Upper lobe of right lung (tissue), 1 donor: ENCODE data around the gene LMAN2. TPM values are rescaled to one million over a fixed set of nuclear protein-coding genes. Genes with fewer than 3 reads are reported as not detected.
A peak's percentile ranks its signal among the peaks of the same experiment; 100 is the strongest.

Experiments used
- ATAC-seq: fragments of 200-7000 bp; cut with Tn5 transposase; one replicate; pipeline ENCODE4 v1.9.1; 2020; ENCODE audit warnings: mild to moderate bottlenecking, moderate library complexity
- DNase-seq: peaks from one replicate; pipeline ENCODE4 v3.0.0-alpha.2; 2020
- H3K27ac ChIP-seq: fragments of 200-600 bp; one replicate; pipeline ENCODE4 v1.8.0; 2022
- H3K27me3 ChIP-seq: fragments of 200-600 bp; one replicate; pipeline ENCODE4 v1.8.0; 2022; ENCODE audit warnings: mild to moderate bottlenecking
- H3K36me3 ChIP-seq: fragments of 200-600 bp; one replicate; pipeline ENCODE4 v1.8.0; 2022
- H3K4me1 ChIP-seq: fragments of 200-600 bp; one replicate; pipeline ENCODE4 v1.8.0; 2022
- H3K4me3 ChIP-seq: fragments of 200-600 bp; one replicate; pipeline ENCODE4 v1.8.0; 2022; ENCODE audit warnings: mild to moderate bottlenecking
- H3K9me3 ChIP-seq: fragments of 200-600 bp; one replicate; pipeline ENCODE4 v1.8.0; 2022
- CTCF ChIP-seq: fragments of 200-600 bp; IDR thresholded peaks from one replicate; pipeline ENCODE4 v1.8.0; 2022; ENCODE audit warnings: antibody characterized with exemption
- intact Hi-C: fragments of 100-400 bp; cut with DNase I; formaldehyde crosslinking; loops from one replicate; pipeline ENCODE4 v1.11.0; 2022
- total RNA-seq: library from RNA; stranded (reverse); fragmentation: NEBNext Ultra II Directional; extraction: Animal tissue kit (Norgen Biotek cat#: 25700); gene quantifications from one replicate; pipeline ENCODE4 v1.2.1, GENCODE V29; 2021
- donor health status: DM: no; HTN: yes; CAD: no; lungs with severe emphysema.

The LMAN2 gene
- total RNA-seq, 1 donor from 2014 or later: 117 TPM

- no peaks in the 10 kb centered on the region for H3K9me3 ChIP-seq
- peak; percentile 71 for ATAC-seq
- no peaks in the 10 kb centered on the region for H3K27me3 ChIP-seq
- H3K36me3 ChIP-seq: peaks cover 29% of the 10 kb centered on the region
- no peak for TF ChIP-seq CTCF
- H3K4me1 ChIP-seq: no peaks in the 10 kb centered on the region
- intact Hi-C loops: no loop called here
- DNase-seq: peak; percentile 52
- no peak overlapping the region for H3K4me3 ChIP-seq
- peak overlapping the region; percentile 58 for H3K27ac ChIP-seq
Measured at GRCh38 chr5:177327539-177328522, 23.6 kb downstream of the LMAN2 start.

GRCh38 chr5:177325868-177326381, 25.5 kb downstream of the LMAN2 start:
- no peak for ATAC-seq
- TF ChIP-seq CTCF: no peak
- DNase-seq: no peak
- no peak overlapping the region for H3K27ac ChIP-seq
- no peaks in the 10 kb centered on the region for H3K27me3 ChIP-seq
- no peaks in the 10 kb centered on the region for H3K4me1 ChIP-seq
- no peak overlapping the region for H3K4me3 ChIP-seq
- intact Hi-C loops: no loop called here
- no peaks in the 10 kb centered on the region for H3K9me3 ChIP-seq
- H3K36me3 ChIP-seq: peaks cover 13% of the 10 kb centered on the region

GRCh38 chr5:177320879-177321278, 30.6 kb downstream of the LMAN2 start:
- H3K27ac ChIP-seq: no peak overlapping the region
- H3K9me3 ChIP-seq: no peaks in the 10 kb centered on the region
- no peak overlapping the region for H3K4me3 ChIP-seq
- intact Hi-C loops: no loop called here
- ATAC-seq: peak; percentile 75
- H3K36me3 ChIP-seq: no peaks in the 10 kb centered on the region
- H3K27me3 ChIP-seq: no peaks in the 10 kb centered on the region
- DNase-seq: peak; percentile 56
- no peaks in the 10 kb centered on the region for H3K4me1 ChIP-seq
- TF ChIP-seq CTCF: no peak

- Histone ChIP-seq H3K9me3 (no peaks in the 10 kb centered on the region), H3K27ac (no peak overlapping the region), H3K4me3 (no peak overlapping the region), H3K4me1 (no peaks in the 10 kb centered on the region), H3K27me3 (no peaks in the 10 kb centered on the region), H3K36me3 (no peaks in the 10 kb centered on the region)
- ATAC-seq: peak; percentile 38
- TF ChIP-seq CTCF: no peak
- intact Hi-C loops: no loop called here
- DNase-seq: peak; percentile 56
Measured at GRCh38 chr5:177319913-177320588, 31.4 kb downstream of the LMAN2 start.

GRCh38 chr5:177317959-177318377, 33.5 kb downstream of the LMAN2 start:
- Histone ChIP-seq H3K36me3 (no peaks in the 10 kb centered on the region), H3K9me3 (no peaks in the 10 kb centered on the region), H3K27me3 (no peaks in the 10 kb centered on the region), H3K4me3 (no peak overlapping the region), H3K4me1 (no peaks in the 10 kb centered on the region), H3K27ac (no peak overlapping the region)
- intact Hi-C loops: no loop called here
- ATAC-seq (peak; percentile 81), DNase-seq (peak; percentile 75)
- peak; percentile 88 for TF ChIP-seq CTCF
